DND-41 (cell line): ENCODE measurements around the gene FAM219A.

Source experiments
- CTCF ChIP-seq: IDR thresholded peaks from 2 replicates; pipeline ENCODE4 v1.5.1; 2012; ENCODE audit warnings: borderline replicate concordance, low read length, moderate library complexity, mild to moderate bottlenecking; ENCODE audit not compliant: poor library complexity, severe bottlenecking; ENCODE audit errors: extremely low read depth
- EZH2 ChIP-seq: IDR thresholded peaks from 3 replicates; pipeline ENCODE4 v1.6.1; 2012; ENCODE audit warnings: borderline replicate concordance, low read depth, mild to moderate bottlenecking, moderate library complexity, low read length, inconsistent platforms; ENCODE audit not compliant: severe bottlenecking

GRCh38 chr9:34496149-34496712 lies 37.9 kb upstream of the FAM219A start:
- no peak for TF ChIP-seq CTCF
- TF ChIP-seq EZH2 = no peak
